Esophagus squamous epithelium (tissue), 4 donors: Measurements from ENCODE around the gene SFTPD.

Source experiments
- POLR2A ChIP-seq, 4 donors: fragments of 450-650 bp; IDR thresholded peaks; one replicate each; pipeline ENCODE4 v1.6.1; 2017; ENCODE audit warnings: antibody characterized with exemption in 4 of 4, mild to moderate bottlenecking in 4 of 4, moderate library complexity in 3 of 4
- TF ChIP-seq, protein P1 (sequence below), 6 experiments: fragments of 450-650 bp in 4 of 6; fragments of 200-600 bp in 2 of 6; sonication (generic) in 2 of 6; IDR thresholded peaks; one replicate each; pipeline ENCODE4 v1.5.1; 2016 to 2019; ENCODE audit warnings: antibody characterized with exemption in 6 of 6, mild to moderate bottlenecking in 4 of 6, moderate library complexity in 4 of 6

DNA sequence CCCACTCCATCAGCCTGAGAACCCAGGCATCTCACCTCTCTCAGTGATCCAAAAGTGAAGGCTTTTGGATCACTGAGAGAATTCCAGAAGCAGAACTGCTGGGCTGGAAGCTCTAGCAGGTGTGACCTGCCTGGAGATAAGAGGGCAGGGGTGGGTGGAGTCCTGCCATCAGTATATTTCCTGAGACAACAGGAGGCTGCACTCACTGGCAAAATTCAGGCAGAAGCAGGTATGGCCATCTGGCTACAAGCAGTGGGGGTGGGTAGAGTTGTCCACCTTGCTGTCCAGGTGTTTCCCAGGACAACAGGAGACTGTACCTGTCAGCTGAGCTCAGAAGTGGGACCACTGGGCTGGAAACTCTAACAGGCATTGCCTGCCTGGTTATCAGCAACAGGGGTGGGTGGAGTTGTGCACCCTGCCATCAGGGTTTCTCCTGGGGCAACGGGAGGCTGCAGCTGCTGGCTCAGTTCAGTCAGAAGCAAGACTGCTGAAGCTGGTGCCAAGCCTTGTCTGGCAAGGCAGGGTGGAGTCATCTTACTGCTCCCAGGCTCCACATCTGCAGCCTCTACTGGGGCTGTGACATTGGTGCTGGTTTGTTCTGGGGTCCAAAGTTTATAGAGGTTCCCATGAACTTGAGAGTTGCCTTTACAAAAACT lies 47.2 kb upstream of the SFTPD start:
- TF ChIP-seq, protein P1, sequence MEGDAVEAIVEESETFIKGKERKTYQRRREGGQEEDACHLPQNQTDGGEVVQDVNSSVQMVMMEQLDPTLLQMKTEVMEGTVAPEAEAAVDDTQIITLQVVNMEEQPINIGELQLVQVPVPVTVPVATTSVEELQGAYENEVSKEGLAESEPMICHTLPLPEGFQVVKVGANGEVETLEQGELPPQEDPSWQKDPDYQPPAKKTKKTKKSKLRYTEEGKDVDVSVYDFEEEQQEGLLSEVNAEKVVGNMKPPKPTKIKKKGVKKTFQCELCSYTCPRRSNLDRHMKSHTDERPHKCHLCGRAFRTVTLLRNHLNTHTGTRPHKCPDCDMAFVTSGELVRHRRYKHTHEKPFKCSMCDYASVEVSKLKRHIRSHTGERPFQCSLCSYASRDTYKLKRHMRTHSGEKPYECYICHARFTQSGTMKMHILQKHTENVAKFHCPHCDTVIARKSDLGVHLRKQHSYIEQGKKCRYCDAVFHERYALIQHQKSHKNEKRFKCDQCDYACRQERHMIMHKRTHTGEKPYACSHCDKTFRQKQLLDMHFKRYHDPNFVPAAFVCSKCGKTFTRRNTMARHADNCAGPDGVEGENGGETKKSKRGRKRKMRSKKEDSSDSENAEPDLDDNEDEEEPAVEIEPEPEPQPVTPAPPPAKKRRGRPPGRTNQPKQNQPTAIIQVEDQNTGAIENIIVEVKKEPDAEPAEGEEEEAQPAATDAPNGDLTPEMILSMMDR (IDR thresholded peaks at IDR 0.05), result no peak
- no peak for TF ChIP-seq POLR2A (IDR thresholded peaks at IDR 0.05)
